Astrocyte of the cerebellum (primary cell): ENCODE data around the gene SFSWAP.
"Not testable (repeated sequence)": the region's sequence is repeated elsewhere in the genome, so short reads cannot be mapped to it uniquely, and the experiment has no call there.

ENCODE experiments used
- DNase-seq: peaks from one replicate; pipeline ENCODE4 v3.0.0-alpha.2; 2011; ENCODE audit warnings: low read depth
- H3K4me3 ChIP-seq: 2 replicates; pipeline ENCODE4 v1.5.1; 2011; ENCODE audit warnings: mild to moderate bottlenecking, low read depth, low read length, moderate library complexity
- CTCF ChIP-seq: IDR thresholded peaks from 2 replicates; pipeline ENCODE4 v1.5.1; 2012; ENCODE audit warnings: low read length, low read depth, moderate library complexity, mild to moderate bottlenecking; ENCODE audit errors: missing control alignments
- in situ Hi-C: cut with HindIII; loops from 2 replicates; pipeline ENCODE4 v1.10.0; 2017; ENCODE audit warnings: low sequenced_read_pairs

Gene SFSWAP

GRCh38 chr12:131710464-131711457 lies at the start of gene SFSWAP:
SFSWAP (plus strand) TSS chr12:131711090; CDS start chr12:131711230, 140 bp downstream.
- TF ChIP-seq CTCF, result peak; percentile 9
- peak within 1 kb of the TSS; percentile 100 for H3K4me3 ChIP-seq
- in situ Hi-C loops, result no loop called here
- DNase-seq, result peak; percentile 23

- in situ Hi-C loops, H3K4me3 ChIP-seq, DNase-seq: not testable (repeated sequence)
These were observed 49.5 kb upstream of the SFSWAP start for GRCh38 chr12:131661170-131661985.

- H3K4me3 ChIP-seq, in situ Hi-C loops: not testable (repeated sequence)
These were observed 49.0 kb upstream of the SFSWAP start for GRCh38 chr12:131661986-131662288.

GRCh38 chr12:131662346-131662745 lies 48.5 kb upstream of the SFSWAP start:
- DNase-seq, in situ Hi-C loops, H3K4me3 ChIP-seq: not testable (repeated sequence)

More at GRCh38 chr12:131661986-131662288, 49.0 kb upstream of the SFSWAP start:
- DNase-seq, result not testable (repeated sequence)

- in situ Hi-C loops, DNase-seq: not testable (repeated sequence)
These were observed 45.2 kb upstream of the SFSWAP start for GRCh38 chr12:131665666-131666065.

GRCh38 chr12:131666486-131666885 lies 44.4 kb upstream of the SFSWAP start:
- H3K4me3 ChIP-seq, in situ Hi-C loops, DNase-seq: not testable (repeated sequence)

More at GRCh38 chr12:131665666-131666065, 45.2 kb upstream of the SFSWAP start:
- H3K4me3 ChIP-seq, result not testable (repeated sequence)

GRCh38 chr12:131666978-131667601 lies 43.8 kb upstream of the SFSWAP start:
- DNase-seq, in situ Hi-C loops, H3K4me3 ChIP-seq: not testable (repeated sequence)

GRCh38 chr12:131671276-131671675 lies 39.6 kb upstream of the SFSWAP start:
- H3K4me3 ChIP-seq, result no peak overlapping the region
- in situ Hi-C loops, result no loop called here
- TF ChIP-seq CTCF, result no peak
- DNase-seq, result no peak

- H3K4me3 ChIP-seq, result no peak overlapping the region
- in situ Hi-C loops, result no loop called here
- TF ChIP-seq CTCF, result no peak
- DNase-seq, result no peak
These were observed 39.0 kb upstream of the SFSWAP start for GRCh38 chr12:131671871-131672270.
